Ovary (tissue), 9 donors: ENCODE data around the gene TCF4. TPM values are rescaled to one million over a fixed set of nuclear protein-coding genes. Genes with fewer than 3 reads are reported as not detected.

Experiments used
- DNase-seq, 5 donors: peaks; one replicate each; pipeline ENCODE4 v3.0.0-alpha.2; 2019 to 2020
- H3K27ac ChIP-seq, 2 donors: fragments of 200-600 bp; one replicate each; pipeline versions ENCODE4 v1.5.1 to v1.8.0; 2019 to 2022
- H3K27me3 ChIP-seq: fragments of 200-600 bp; one replicate; pipeline ENCODE4 v1.8.0; 2022
- H3K36me3 ChIP-seq: fragments of 200-600 bp; sonication (generic); one replicate; pipeline ENCODE4 v1.5.1; 2019
- H3K4me1 ChIP-seq: one replicate; pipeline ENCODE4 v1.8.1; 2013; ENCODE audit warnings: mild to moderate bottlenecking, moderate library complexity; ENCODE audit not compliant: insufficient read depth
- H3K4me3 ChIP-seq: fragments of 200-600 bp; sonication (generic); one replicate; pipeline ENCODE4 v1.5.1; 2017
- H3K9me3 ChIP-seq, 2 donors: fragments of 200-600 bp in 1 of 2; sonication (generic) in 1 of 2; one replicate each; pipeline versions ENCODE4 v1.5.1 to v1.8.1; 2013 to 2019; ENCODE audit warnings: mild to moderate bottlenecking in 1 of 2, moderate library complexity in 1 of 2
- CTCF ChIP-seq, 3 donors: fragments of 450-650 bp in 2 of 3; fragments of 200-600 bp in 1 of 3; IDR thresholded peaks; one replicate each; pipeline versions ENCODE4 v1.5.1 to v1.8.0; 2016 to 2022; ENCODE audit warnings: antibody characterized with exemption in 3 of 3, mild to moderate bottlenecking in 1 of 3
- EP300 ChIP-seq: sonication (generic); formaldehyde crosslinking; IDR thresholded peaks from one replicate; pipeline ENCODE4 v1.6.1; 2017; ENCODE audit warnings: antibody characterized with exemption
- POLR2A ChIP-seq: fragments of 450-650 bp; IDR thresholded peaks from one replicate; pipeline ENCODE4 v1.6.1; 2017; ENCODE audit warnings: antibody characterized with exemption, mild to moderate bottlenecking, moderate library complexity
- WGBS, 3 donors: extraction: QIAGEN DNeasy Blood & Tissue Kit in 1 of 3; methylation state at CpG; one replicate each; pipeline versions ENCODE4 v1.1.5 to v1.1.7; 2013 to 2017; 5-methylcytosine and 5-hydroxymethylcytosine counted together
- intact Hi-C, 4 donors: fragments of 100-400 bp; cut with DNase I; formaldehyde crosslinking; loops; one replicate each; pipeline versions ENCODE4 v1.11.0 to v1.15.1; 2022 to 2023
- polyA plus RNA-seq, 2 donors: library from polyadenylated mRNA; stranded (reverse); fragments of 200-250 nt in 1 of 2; fragments of 350-450 nt in 1 of 2; fragmentation: Illumina TruSeq in 1 of 2; extraction: RNeasy Lipid Tissue Mini Kit (QIAGEN cat#74804) in 1 of 2; gene quantifications; one replicate each; pipeline ENCODE4 v1.2.3, GENCODE V29; 2013 to 2014
- total RNA-seq, 7 donors: library from RNA; depleted of rRNA in 2 of 7; stranded (reverse); fragments of >200 nt in 2 of 7; fragmentation: NEBNext Ultra II Directional in 3 of 7; extraction: Animal tissue kit (Norgen Biotek cat#: 25700) in 3 of 7; gene quantifications; one replicate each; pipeline versions ENCODE4 v1.1.0 to v1.2.4, GENCODE V29; 2016 to 2023
- donor health status: DM: no; HTN: no; CAD: no; lungs with moderate emphysema.
- donor health status: DM: no; HTN: no; CAD: no.
- donor health status: Bipolar disorder and iron deficiency.
- donor health status: DM: yes; HTN: yes; CAD: no.
- donor health status: DM: no; HTN: no; CAD: no.
- donor health status: DM: yes; HTN: yes; CAD: no.

TCF4 gene
- total and polyA plus RNA-seq, 9 donors, result 36.5 to 131 (median 112) TPM

GRCh38 chr18:55268151-55268601 is 319.8 kb downstream of the TCF4 start:
- Histone ChIP-seq H3K4me1 (peaks cover 7% of the 10 kb centered on the region), H3K4me3 (no peak overlapping the region), H3K36me3 (no peaks in the 10 kb centered on the region), H3K27me3 (no peaks in the 10 kb centered on the region), H3K27ac (no peak overlapping the region), H3K9me3 (no peaks in the 10 kb centered on the region)
- TF ChIP-seq CTCF (IDR thresholded peaks at IDR 0.05) (no peak), POLR2A (no peak), EP300 (no peak)
- 74 to 83% (median 79%) methylated on average over 3 of the region's 3 CpGs for whole genome bisulfite sequencing, 3 donors
- no peak for DNase-seq
- intact Hi-C loops, result no loop called here

- no peak overlapping the region for H3K27ac ChIP-seq
- H3K36me3 ChIP-seq, result no peaks in the 10 kb centered on the region
- no peak overlapping the region for H3K4me3 ChIP-seq
- DNase-seq, result no peak
- no peaks in the 10 kb centered on the region for H3K27me3 ChIP-seq
- WGBS, 3 donors, result 73 to 83% (median 80%) methylated on average over 6 of the region's 6 CpGs
- no peaks in the 10 kb centered on the region for H3K9me3 ChIP-seq
- TF ChIP-seq POLR2A (no peak), EP300 (no peak), CTCF (IDR thresholded peaks at IDR 0.05) (no peak)
- H3K4me1 ChIP-seq, result peaks cover 7% of the 10 kb centered on the region
- intact Hi-C loops, result no loop called here
These were observed 321.0 kb downstream of the TCF4 start for GRCh38 chr18:55266981-55267380.

GRCh38 chr18:55265984-55266383 is 322.0 kb downstream of the TCF4 start:
- WGBS, 3 donors, result 90 to 94% (median 90%) methylated on average over 3 of the region's 3 CpGs
- no peak for TF ChIP-seq EP300
- no peak for TF ChIP-seq CTCF (IDR thresholded peaks at IDR 0.05)
- TF ChIP-seq POLR2A, result no peak
- no peak for DNase-seq
- Histone ChIP-seq H3K27ac (no peak overlapping the region), H3K4me3 (no peak overlapping the region), H3K36me3 (no peaks in the 10 kb centered on the region), H3K9me3 (no peaks in the 10 kb centered on the region), H3K27me3 (no peaks in the 10 kb centered on the region), H3K4me1 (peaks cover 7% of the 10 kb centered on the region)
- intact Hi-C loops, result no loop called here

GRCh38 chr18:55265130-55265675 is 322.8 kb downstream of the TCF4 start:
- H3K36me3 ChIP-seq, result no peaks in the 10 kb centered on the region
- 38 to 41% (median 41%) methylated on average over 5 of the region's 5 CpGs for WGBS, 3 donors
- TF ChIP-seq POLR2A, result no peak
- DNase-seq, result no peak
- peaks cover 7% of the 10 kb centered on the region for H3K4me1 ChIP-seq
- no peaks in the 10 kb centered on the region for H3K27me3 ChIP-seq
- H3K9me3 ChIP-seq, result no peaks in the 10 kb centered on the region
- no peak overlapping the region for H3K27ac ChIP-seq
- intact Hi-C loops, result no loop called here
- no peak overlapping the region for H3K4me3 ChIP-seq

- peaks cover 7% of the 10 kb centered on the region for H3K4me1 ChIP-seq
- intact Hi-C loops, result loop anchor here in 1 of 4 donors (5.0 kb wide), 1 partner anchor 48 kb away; no protein-coding TSS in a partner anchor
- H3K27me3 ChIP-seq, result no peaks in the 10 kb centered on the region
- no peaks in the 10 kb centered on the region for H3K36me3 ChIP-seq
- no peak overlapping the region for H3K4me3 ChIP-seq
- no peak for DNase-seq
- WGBS, 3 donors, result 14 to 27% (median 25%) methylated on average over 3 of the region's 3 CpGs
- no peak overlapping the region for H3K27ac ChIP-seq
- TF ChIP-seq CTCF (IDR thresholded peaks at IDR 0.05) (no peak), EP300 (no peak), POLR2A (no peak)
- H3K9me3 ChIP-seq, result no peaks in the 10 kb centered on the region
These were observed 323.9 kb downstream of the TCF4 start for GRCh38 chr18:55264108-55264507.
